Psoas muscle (tissue), 8 donors: ENCODE measurements around the gene ZCCHC13. TPM values are rescaled to one million over a fixed set of nuclear protein-coding genes. Genes with fewer than 3 reads are reported as not detected.

Experiments
- ATAC-seq, 4 donors: fragments of 200-7000 bp; cut with Tn5 transposase; one replicate each; pipeline ENCODE4 v1.9.1; 2020; ENCODE audit warnings: moderate library complexity in 3 of 4, mild to moderate bottlenecking in 2 of 4
- DNase-seq, 2 donors: peaks; one replicate each; pipeline ENCODE4 v3.0.0-alpha.2; 2020
- H3K27ac ChIP-seq: fragments of 200-600 bp; one replicate; pipeline ENCODE4 v1.8.0; 2022
- H3K27me3 ChIP-seq, 3 donors: fragments of 200-600 bp in 1 of 3; one replicate each; pipeline versions ENCODE4 v1.6.1 to v1.8.0; 2013 to 2022; ENCODE audit warnings: low read length in 2 of 3, mild to moderate bottlenecking in 2 of 3, moderate library complexity in 1 of 3; ENCODE audit not compliant: insufficient read depth in 3 of 3
- H3K36me3 ChIP-seq, 2 donors: fragments of 200-600 bp in 1 of 2; one replicate each; pipeline versions ENCODE4 v1.6.1 to v1.8.0; 2013 to 2022; ENCODE audit warnings: low read depth in 1 of 2, mild to moderate bottlenecking in 1 of 2, moderate library complexity in 1 of 2; ENCODE audit not compliant: insufficient read depth in 1 of 2
- H3K4me1 ChIP-seq: fragments of 200-600 bp; one replicate; pipeline ENCODE4 v1.8.0; 2022
- H3K4me3 ChIP-seq: fragments of 200-600 bp; one replicate; pipeline ENCODE4 v1.8.0; 2022; ENCODE audit warnings: mild to moderate bottlenecking
- H3K9me3 ChIP-seq: fragments of 200-600 bp; one replicate; pipeline ENCODE4 v1.8.0; 2022
- WGBS, 3 donors: extraction: QIAGEN DNeasy Blood & Tissue Kit; methylation state at CpG; one replicate each; pipeline versions ENCODE4 v1.1.6 to v1.1.7; 2013; 5-methylcytosine and 5-hydroxymethylcytosine counted together
- intact Hi-C, 2 donors: fragments of 100-400 bp; cut with DNase I; formaldehyde crosslinking; loops; one replicate each; pipeline versions ENCODE4 v1.11.0 to v1.14.2; 2022
- polyA plus RNA-seq, 3 donors: library from polyadenylated mRNA; stranded (reverse); fragments of 200-250 nt; gene quantifications; one replicate each; pipeline ENCODE4 v1.2.3, GENCODE V29; 2013
- total RNA-seq, 4 donors: library from RNA; stranded (reverse); fragmentation: NEBNext Ultra II Directional in 2 of 4; extraction: Animal tissue kit (Norgen Biotek cat#: 25700) in 2 of 4; gene quantifications; one replicate each; pipeline versions ENCODE4 v1.2.1 to v1.2.4, GENCODE V29; 2021 to 2023
- TF ChIP-seq, protein P1 (sequence below): fragments of 200-600 bp; IDR thresholded peaks from one replicate; pipeline ENCODE4 v1.8.0; 2022; ENCODE audit warnings: antibody characterized with exemption
- donor health status: healthy with polysubstance abuse.
- donor health status: DM: no; HTN: no; CAD: no; lungs with moderate emphysema.
- donor health status: Bipolar disorder and iron deficiency.
- donor health status: healthy.
- donor health status: DM: yes; HTN: yes; CAD: no.
- donor health status: DM: no; HTN: no; CAD: no.
- donor health status: DM: no; HTN: no; CAD: no.
- donor health status: DM: yes; HTN: yes; CAD: no.

Gene ZCCHC13
- total and polyA plus RNA-seq, 7 donors, result not detected

DNA sequence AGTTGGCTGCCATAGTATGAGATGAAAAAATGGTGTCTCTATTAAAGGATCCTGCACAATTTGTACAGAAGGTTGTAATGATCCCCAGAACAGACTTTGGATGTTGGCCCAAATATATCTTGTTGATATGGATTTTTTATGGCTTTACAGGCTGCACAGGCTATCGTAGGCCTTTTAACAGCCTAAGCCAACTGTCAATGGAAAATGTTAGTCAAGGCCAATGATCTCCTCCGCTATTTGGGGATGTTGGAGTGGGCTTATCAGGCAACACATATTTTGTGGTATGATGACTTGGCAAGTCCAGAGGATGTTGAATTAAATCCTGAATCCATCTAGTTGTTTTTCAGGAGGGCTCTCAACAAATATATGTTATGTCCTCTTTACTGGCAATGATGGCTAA lies 42.1 kb downstream of the ZCCHC13 start:
- Histone ChIP-seq H3K27ac (no peak overlapping the region), H3K4me1 (no peaks in the 10 kb centered on the region), H3K27me3 (no peaks in the 10 kb centered on the region), H3K4me3 (no peak overlapping the region), H3K36me3 (no peaks in the 10 kb centered on the region), H3K9me3 (no peaks in the 10 kb centered on the region)
- TF ChIP-seq, protein P1, sequence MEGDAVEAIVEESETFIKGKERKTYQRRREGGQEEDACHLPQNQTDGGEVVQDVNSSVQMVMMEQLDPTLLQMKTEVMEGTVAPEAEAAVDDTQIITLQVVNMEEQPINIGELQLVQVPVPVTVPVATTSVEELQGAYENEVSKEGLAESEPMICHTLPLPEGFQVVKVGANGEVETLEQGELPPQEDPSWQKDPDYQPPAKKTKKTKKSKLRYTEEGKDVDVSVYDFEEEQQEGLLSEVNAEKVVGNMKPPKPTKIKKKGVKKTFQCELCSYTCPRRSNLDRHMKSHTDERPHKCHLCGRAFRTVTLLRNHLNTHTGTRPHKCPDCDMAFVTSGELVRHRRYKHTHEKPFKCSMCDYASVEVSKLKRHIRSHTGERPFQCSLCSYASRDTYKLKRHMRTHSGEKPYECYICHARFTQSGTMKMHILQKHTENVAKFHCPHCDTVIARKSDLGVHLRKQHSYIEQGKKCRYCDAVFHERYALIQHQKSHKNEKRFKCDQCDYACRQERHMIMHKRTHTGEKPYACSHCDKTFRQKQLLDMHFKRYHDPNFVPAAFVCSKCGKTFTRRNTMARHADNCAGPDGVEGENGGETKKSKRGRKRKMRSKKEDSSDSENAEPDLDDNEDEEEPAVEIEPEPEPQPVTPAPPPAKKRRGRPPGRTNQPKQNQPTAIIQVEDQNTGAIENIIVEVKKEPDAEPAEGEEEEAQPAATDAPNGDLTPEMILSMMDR, result no peak
- ATAC-seq, result no peak
- no peak for DNase-seq
- intact Hi-C loops, result no loop called here
- WGBS, 3 donors, result 65 to 79% (median 71%) methylated on average over 2 of the region's 2 CpGs

DNA sequence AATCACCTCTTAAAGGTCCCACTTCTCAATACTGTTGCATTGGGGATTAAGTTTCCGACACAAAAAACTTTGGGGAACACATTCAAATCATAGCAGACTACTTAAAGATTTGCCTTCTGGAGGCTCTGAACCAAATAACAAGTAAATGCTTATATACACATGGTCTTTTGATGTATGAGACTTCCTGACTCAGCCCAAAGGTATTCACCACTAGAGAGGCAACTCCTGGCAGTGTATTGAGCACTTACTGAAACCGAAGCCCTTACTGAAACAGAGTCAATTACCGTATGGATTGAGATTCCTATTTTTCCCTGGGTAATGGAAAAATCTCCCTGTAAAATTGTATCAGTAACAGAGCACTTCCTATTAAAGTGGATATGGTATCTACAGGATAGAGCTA lies 45.4 kb downstream of the ZCCHC13 start:
- WGBS, 3 donors, result 42 to 53% (median 43%) methylated on average over 3 of the region's 3 CpGs
- H3K9me3 ChIP-seq, result no peaks in the 10 kb centered on the region
- TF ChIP-seq, protein P1, result no peak
- DNase-seq (no peak), ATAC-seq (no peak)
- intact Hi-C loops, result no loop called here
- no peaks in the 10 kb centered on the region for H3K4me1 ChIP-seq
- no peak overlapping the region for H3K27ac ChIP-seq
- no peaks in the 10 kb centered on the region for H3K27me3 ChIP-seq
- H3K4me3 ChIP-seq, result no peak overlapping the region
- H3K36me3 ChIP-seq, result no peaks in the 10 kb centered on the region

DNA sequence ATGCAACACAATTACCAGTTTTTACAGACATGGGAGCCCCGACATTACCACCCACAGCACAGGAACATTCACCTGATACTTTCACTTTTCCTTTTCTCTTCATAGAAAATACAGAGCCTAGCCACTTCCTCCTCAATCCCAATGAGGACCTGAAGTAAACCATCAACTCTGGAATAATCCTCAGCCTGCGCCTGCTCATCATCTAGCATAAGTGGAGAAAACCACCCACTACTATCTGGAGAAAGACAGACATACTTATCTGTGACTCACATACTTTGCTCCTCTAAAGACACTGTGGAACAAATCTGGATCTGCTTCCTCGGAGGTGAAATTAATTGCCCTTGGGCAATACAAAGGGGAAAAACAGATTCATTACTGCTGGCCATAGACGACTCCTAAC lies 47.8 kb downstream of the ZCCHC13 start:
- no peaks in the 10 kb centered on the region for H3K4me1 ChIP-seq
- H3K27me3 ChIP-seq, result no peaks in the 10 kb centered on the region
- intact Hi-C loops, result no loop called here
- no peak overlapping the region for H3K4me3 ChIP-seq
- TF ChIP-seq, protein P1, result no peak
- WGBS, 3 donors, result 61 to 67% (median 67%) methylated on average over 4 of the region's 4 CpGs
- DNase-seq, result no peak
- no peaks in the 10 kb centered on the region for H3K36me3 ChIP-seq
- ATAC-seq, result no peak
- H3K27ac ChIP-seq, result no peak overlapping the region
- no peaks in the 10 kb centered on the region for H3K9me3 ChIP-seq

DNA sequence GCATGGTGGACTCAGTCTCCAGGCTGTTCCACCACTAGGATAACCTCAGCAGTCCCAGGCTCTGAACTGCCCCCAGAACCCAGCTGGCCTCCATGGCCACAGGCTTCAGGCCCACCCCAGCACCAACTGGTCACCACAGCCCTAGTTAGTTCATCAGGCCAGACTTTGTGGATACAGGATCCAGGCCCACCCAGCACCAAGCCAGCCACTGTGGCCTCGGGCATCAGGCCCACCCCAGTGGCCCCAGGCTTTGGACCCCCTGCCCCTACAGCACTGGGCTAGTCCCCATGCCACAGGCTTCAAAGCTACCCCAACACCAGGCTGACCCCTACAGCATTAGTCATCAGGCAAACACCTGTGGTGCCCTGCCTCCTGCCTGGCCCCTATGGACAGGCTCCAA lies 50.0 kb downstream of the ZCCHC13 start:
- ATAC-seq (no peak), DNase-seq (no peak)
- Histone ChIP-seq H3K36me3 (no peaks in the 10 kb centered on the region), H3K4me1 (no peaks in the 10 kb centered on the region), H3K4me3 (no peak overlapping the region), H3K27me3 (no peaks in the 10 kb centered on the region), H3K9me3 (no peaks in the 10 kb centered on the region), H3K27ac (no peak overlapping the region)
- WGBS, 3 donors, result 25 to 100% methylated on average over 1 of the region's 1 CpG; no CpG with 5 or more reads in 1 of the 3 donors
- TF ChIP-seq, protein P1, result no peak
- intact Hi-C loops, result no loop called here

Other genes with a start within 250 kb of the ZCCHC13 start
- gene SLC16A2, start 117.3 kb downstream of the ZCCHC13 start, total RNA-seq, result 1 to 10 TPM; 1.7 to 6.3 (median 3.2) TPM
- gene SLC16A2, start 117.3 kb downstream of the ZCCHC13 start, polyA plus RNA-seq, result 1 to 10 TPM in 2 of 3 donors, under 1 TPM in 1; 0.66 to 2.3 (median 1.3) TPM